ENCODE data around the gene ADAT2.

DNA sequence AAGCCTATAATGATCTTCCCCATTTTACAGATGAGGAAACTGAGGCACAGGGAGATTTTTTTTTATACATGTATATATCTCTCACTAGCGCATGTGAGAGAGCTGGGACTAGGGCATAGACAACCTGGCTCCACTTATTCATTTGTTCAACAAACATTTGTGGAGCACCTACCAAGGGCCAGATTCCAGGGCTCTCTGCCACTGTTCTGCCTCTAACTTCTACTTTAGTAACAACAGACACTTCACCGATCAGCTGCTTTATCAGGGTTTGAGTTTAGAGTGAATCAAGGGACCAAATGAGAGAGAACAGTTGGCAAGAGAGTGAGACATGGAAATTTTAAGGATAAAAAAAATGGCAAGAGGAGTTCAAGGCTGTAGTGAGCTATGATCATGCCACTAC, 7.4 kb downstream of the ADAT2 start:
- TF ChIP-seq, protein P1, sequence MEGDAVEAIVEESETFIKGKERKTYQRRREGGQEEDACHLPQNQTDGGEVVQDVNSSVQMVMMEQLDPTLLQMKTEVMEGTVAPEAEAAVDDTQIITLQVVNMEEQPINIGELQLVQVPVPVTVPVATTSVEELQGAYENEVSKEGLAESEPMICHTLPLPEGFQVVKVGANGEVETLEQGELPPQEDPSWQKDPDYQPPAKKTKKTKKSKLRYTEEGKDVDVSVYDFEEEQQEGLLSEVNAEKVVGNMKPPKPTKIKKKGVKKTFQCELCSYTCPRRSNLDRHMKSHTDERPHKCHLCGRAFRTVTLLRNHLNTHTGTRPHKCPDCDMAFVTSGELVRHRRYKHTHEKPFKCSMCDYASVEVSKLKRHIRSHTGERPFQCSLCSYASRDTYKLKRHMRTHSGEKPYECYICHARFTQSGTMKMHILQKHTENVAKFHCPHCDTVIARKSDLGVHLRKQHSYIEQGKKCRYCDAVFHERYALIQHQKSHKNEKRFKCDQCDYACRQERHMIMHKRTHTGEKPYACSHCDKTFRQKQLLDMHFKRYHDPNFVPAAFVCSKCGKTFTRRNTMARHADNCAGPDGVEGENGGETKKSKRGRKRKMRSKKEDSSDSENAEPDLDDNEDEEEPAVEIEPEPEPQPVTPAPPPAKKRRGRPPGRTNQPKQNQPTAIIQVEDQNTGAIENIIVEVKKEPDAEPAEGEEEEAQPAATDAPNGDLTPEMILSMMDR (IDR thresholded peaks at IDR 0.05; ENCODE audit: poor library complexity): no peak
- TF ChIP-seq EZH2 (IDR thresholded peaks at IDR 0.05; ENCODE audit: borderline replicate concordance) (no peak), EZH2phosphoT487 (IDR thresholded peaks at IDR 0.05; ENCODE audit: low read depth, severe bottlenecking, unreplicated experiment) (no peak)
